ENCODE measurements around the gene ASXL2. TPM values are rescaled to one million over a fixed set of nuclear protein-coding genes. Genes with fewer than 3 reads are reported as not detected.

ASXL2 gene
- total and polyA plus RNA-seq, 2 of the 13 experiments (the other 11 are each of a cell fraction or from before 2014, with no cell fraction given), result 12.1 to 19.2 TPM

GRCh38 chr2:25905126-25905525, 26.8 kb upstream of the ASXL2 start (continued):
- TF ChIP-seq, protein P1, sequence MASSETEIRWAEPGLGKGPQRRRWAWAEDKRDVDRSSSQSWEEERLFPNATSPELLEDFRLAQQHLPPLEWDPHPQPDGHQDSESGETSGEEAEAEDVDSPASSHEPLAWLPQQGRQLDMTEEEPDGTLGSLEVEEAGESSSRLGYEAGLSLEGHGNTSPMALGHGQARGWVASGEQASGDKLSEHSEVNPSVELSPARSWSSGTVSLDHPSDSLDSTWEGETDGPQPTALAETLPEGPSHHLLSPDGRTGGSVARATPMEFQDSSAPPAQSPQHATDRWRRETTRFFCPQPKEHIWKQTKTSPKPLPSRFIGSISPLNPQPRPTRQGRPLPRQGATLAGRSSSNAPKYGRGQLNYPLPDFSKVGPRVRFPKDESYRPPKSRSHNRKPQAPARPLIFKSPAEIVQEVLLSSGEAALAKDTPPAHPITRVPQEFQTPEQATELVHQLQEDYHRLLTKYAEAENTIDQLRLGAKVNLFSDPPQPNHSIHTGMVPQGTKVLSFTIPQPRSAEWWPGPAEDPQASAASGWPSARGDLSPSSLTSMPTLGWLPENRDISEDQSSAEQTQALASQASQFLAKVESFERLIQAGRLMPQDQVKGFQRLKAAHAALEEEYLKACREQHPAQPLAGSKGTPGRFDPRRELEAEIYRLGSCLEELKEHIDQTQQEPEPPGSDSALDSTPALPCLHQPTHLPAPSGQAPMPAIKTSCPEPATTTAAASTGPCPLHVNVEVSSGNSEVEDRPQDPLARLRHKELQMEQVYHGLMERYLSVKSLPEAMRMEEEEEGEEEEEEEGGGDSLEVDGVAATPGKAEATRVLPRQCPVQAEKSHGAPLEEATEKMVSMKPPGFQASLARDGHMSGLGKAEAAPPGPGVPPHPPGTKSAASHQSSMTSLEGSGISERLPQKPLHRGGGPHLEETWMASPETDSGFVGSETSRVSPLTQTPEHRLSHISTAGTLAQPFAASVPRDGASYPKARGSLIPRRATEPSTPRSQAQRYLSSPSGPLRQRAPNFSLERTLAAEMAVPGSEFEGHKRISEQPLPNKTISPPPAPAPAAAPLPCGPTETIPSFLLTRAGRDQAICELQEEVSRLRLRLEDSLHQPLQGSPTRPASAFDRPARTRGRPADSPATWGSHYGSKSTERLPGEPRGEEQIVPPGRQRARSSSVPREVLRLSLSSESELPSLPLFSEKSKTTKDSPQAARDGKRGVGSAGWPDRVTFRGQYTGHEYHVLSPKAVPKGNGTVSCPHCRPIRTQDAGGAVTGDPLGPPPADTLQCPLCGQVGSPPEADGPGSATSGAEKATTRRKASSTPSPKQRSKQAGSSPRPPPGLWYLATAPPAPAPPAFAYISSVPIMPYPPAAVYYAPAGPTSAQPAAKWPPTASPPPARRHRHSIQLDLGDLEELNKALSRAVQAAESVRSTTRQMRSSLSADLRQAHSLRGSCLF (CRISPR knock-in tag; IDR thresholded peaks at IDR 0.05; ENCODE audit: borderline replicate concordance), result no peak
- no peak for TF ChIP-seq PLSCR1 (CRISPR knock-in tag; IDR thresholded peaks at IDR 0.05; ENCODE audit: borderline replicate concordance)
- no peak for TF ChIP-seq ARNT2 (CRISPR knock-in tag; IDR thresholded peaks at IDR 0.05; ENCODE audit: low read depth)
- TF ChIP-seq ZNF737 (CRISPR knock-in tag; IDR thresholded peaks at IDR 0.05; ENCODE audit: borderline replicate concordance), result no peak
- TF ChIP-seq MTA1 (CRISPR knock-in tag; IDR thresholded peaks at IDR 0.05; ENCODE audit: borderline replicate concordance), result no peak
- TF ChIP-seq, protein P2, sequence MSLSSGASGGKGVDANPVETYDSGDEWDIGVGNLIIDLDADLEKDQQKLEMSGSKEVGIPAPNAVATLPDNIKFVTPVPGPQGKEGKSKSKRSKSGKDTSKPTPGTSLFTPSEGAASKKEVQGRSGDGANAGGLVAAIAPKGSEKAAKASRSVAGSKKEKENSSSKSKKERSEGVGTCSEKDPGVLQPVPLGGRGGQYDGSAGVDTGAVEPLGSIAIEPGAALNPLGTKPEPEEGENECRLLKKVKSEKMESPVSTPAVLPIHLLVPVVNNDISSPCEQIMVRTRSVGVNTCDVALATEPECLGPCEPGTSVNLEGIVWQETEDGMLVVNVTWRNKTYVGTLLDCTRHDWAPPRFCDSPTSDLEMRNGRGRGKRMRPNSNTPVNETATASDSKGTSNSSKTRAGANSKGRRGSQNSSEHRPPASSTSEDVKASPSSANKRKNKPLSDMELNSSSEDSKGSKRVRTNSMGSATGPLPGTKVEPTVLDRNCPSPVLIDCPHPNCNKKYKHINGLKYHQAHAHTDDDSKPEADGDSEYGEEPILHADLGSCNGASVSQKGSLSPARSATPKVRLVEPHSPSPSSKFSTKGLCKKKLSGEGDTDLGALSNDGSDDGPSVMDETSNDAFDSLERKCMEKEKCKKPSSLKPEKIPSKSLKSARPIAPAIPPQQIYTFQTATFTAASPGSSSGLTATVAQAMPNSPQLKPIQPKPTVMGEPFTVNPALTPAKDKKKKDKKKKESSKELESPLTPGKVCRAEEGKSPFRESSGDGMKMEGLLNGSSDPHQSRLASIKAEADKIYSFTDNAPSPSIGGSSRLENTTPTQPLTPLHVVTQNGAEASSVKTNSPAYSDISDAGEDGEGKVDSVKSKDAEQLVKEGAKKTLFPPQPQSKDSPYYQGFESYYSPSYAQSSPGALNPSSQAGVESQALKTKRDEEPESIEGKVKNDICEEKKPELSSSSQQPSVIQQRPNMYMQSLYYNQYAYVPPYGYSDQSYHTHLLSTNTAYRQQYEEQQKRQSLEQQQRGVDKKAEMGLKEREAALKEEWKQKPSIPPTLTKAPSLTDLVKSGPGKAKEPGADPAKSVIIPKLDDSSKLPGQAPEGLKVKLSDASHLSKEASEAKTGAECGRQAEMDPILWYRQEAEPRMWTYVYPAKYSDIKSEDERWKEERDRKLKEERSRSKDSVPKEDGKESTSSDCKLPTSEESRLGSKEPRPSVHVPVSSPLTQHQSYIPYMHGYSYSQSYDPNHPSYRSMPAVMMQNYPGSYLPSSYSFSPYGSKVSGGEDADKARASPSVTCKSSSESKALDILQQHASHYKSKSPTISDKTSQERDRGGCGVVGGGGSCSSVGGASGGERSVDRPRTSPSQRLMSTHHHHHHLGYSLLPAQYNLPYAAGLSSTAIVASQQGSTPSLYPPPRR (CRISPR knock-in tag; IDR thresholded peaks at IDR 0.05; ENCODE audit: borderline replicate concordance), result no peak
- no peak for TF ChIP-seq ZNF644 (CRISPR knock-in tag; IDR thresholded peaks at IDR 0.05; ENCODE audit: low read depth)
- no peak for TF ChIP-seq XBP1 (CRISPR knock-in tag; IDR thresholded peaks at IDR 0.05)
- TF ChIP-seq ZNF18 (CRISPR knock-in tag; IDR thresholded peaks at IDR 0.05; ENCODE audit: insufficient replicate concordance), result no peak
- TF ChIP-seq ZNF33B (CRISPR knock-in tag; IDR thresholded peaks at IDR 0.05), result no peak
